BLaER1 (cell line): ENCODE data around the gene GRK5.
"Not testable (repeated sequence)": the region's sequence is repeated elsewhere in the genome, so short reads cannot be mapped to it uniquely, and the experiment has no call there.

ENCODE experiments used
- H3K27ac ChIP-seq: shearing (Covaris generic); formaldehyde crosslinking; 2 replicates; pipeline ENCODE4 v1.8.1; 2022
- H3K27me3 ChIP-seq: shearing (Covaris generic); formaldehyde crosslinking; 2 replicates; pipeline ENCODE4 v1.8.1; 2022
- H3K36me3 ChIP-seq: shearing (Covaris generic); formaldehyde crosslinking; 2 replicates; pipeline ENCODE4 v1.8.1; 2022
- H3K4me1 ChIP-seq: shearing (Covaris generic); formaldehyde crosslinking; 2 replicates; pipeline ENCODE4 v1.8.1; 2022
- H3K4me2 ChIP-seq: shearing (Covaris generic); formaldehyde crosslinking; 2 replicates; pipeline ENCODE4 v1.8.1; 2022
- H3K4me3 ChIP-seq: shearing (Covaris generic); formaldehyde crosslinking; 2 replicates; pipeline ENCODE4 v1.8.1; 2022
- H3K9ac ChIP-seq: shearing (Covaris generic); formaldehyde crosslinking; 2 replicates; pipeline ENCODE4 v1.8.1; 2022
- H3K9me3 ChIP-seq: shearing (Covaris generic); formaldehyde crosslinking; 2 replicates; pipeline ENCODE4 v1.8.1; 2022
- H4K20me1 ChIP-seq: shearing (Covaris generic); formaldehyde crosslinking; 2 replicates; pipeline ENCODE4 v1.8.1; 2022
- Cebpa-rat ChIP-seq: shearing (Covaris generic); IDR thresholded peaks from 2 replicates; pipeline ENCODE4 v1.8.1; 2022

GRK5 gene

DNA sequence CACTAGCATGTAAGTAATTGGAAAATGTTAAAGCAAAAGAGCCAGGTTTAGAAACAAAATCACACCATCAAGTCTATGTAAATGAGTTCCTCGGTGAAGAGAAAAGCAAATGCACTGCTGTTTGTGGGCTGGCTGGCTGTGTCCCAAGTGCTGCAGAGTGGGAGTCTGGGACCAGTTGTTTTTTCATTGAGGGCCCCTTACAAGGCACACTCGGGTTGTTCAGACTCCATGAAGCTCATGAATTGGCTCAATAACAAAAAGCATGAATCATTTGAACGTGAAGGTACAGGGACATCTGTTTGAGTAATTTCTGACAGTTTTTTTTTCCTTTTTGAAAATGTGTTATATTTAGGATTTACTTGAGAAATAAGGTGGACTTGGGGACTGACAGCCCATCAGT is 28.0 kb downstream of the GRK5 start:
- no peak for TF ChIP-seq Cebpa-rat
- Histone ChIP-seq H3K4me1 (peaks cover 4% of the 10 kb centered on the region; the same call in 1 of the 2 replicates), H3K4me3 (no peak overlapping the region), H3K4me2 (no peak overlapping the region), H4K20me1 (no peaks in the 10 kb centered on the region), H3K36me3 (no peaks in the 10 kb centered on the region), H3K27ac (no peak overlapping the region), H3K9me3 (peaks cover 17% of the 10 kb centered on the region), H3K9ac (no peak overlapping the region), H3K27me3 (no peaks in the 10 kb centered on the region)

DNA sequence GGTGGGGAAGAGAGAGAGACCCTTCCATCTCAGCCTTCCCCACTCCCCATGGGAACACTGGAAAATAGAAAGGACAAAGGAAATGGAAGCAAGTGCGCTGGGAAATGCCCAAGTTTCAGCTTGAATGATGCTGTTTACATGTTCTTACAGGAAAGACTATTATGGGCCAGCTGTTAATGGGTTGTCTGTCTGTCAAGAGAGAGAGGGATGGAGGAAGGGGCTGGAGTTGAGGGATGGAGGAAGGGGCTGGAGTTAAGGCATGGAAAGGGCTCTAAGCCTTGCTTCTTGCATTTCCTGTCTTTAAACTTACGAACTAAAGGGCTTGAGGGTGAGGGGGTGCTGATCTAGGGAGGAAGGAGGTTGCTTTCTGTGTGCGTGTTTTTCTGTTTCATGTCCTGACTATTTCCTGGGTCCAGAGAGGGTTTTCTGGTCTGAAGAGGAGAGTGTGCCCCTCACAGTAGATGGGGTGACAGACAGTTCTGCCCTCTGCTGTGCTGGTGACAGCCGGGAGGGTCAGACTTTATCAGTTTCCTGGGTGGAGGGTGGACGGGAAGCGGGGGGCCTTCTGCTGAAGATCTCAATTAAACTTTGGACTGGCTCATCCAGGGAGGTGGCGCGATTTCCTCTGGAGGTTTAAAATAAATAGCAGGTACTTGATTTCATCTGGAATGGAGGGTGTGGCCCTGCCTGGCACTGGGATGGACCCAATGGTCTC is 30.5 kb downstream of the GRK5 start:
- Histone ChIP-seq H4K20me1 (no peaks in the 10 kb centered on the region), H3K4me3 (no peak overlapping the region), H3K4me1 (peaks cover 4% of the 10 kb centered on the region; the same call in 1 of the 2 replicates), H3K36me3 (no peaks in the 10 kb centered on the region), H3K27ac (no peak overlapping the region), H3K4me2 (no peak overlapping the region), H3K9ac (no peak overlapping the region), H3K9me3 (peaks cover 5% of the 10 kb centered on the region), H3K27me3 (no peaks in the 10 kb centered on the region)
- TF ChIP-seq Cebpa-rat, result no peak

DNA sequence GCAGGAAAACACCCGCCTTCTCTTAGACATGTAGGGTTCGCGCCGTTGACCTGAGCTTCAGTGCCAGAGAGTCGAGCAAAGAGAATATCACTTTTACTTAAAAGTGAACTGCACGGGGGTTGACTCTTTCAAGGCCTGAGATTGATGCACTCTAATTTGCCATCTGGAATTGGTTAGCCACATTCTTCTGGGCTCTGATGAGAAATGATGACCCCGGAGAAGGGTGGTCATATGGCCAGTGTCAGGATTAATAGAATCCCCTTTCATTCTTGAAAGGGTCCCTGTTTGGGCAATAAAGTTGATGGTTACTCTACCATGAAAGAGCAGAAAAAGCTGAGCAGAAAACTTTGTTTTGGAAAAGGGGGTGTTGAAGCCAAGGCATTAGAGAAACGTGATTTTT is 31.2 kb downstream of the GRK5 start:
- Histone ChIP-seq H3K27ac (no peak overlapping the region), H3K4me3 (no peak overlapping the region), H3K9ac (no peak overlapping the region), H4K20me1 (no peaks in the 10 kb centered on the region), H3K9me3 (no peaks in the 10 kb centered on the region), H3K27me3 (no peaks in the 10 kb centered on the region), H3K4me2 (no peak overlapping the region), H3K4me1 (peaks cover 4% of the 10 kb centered on the region; the same call in 1 of the 2 replicates), H3K36me3 (no peaks in the 10 kb centered on the region)
- TF ChIP-seq Cebpa-rat, result no peak

DNA sequence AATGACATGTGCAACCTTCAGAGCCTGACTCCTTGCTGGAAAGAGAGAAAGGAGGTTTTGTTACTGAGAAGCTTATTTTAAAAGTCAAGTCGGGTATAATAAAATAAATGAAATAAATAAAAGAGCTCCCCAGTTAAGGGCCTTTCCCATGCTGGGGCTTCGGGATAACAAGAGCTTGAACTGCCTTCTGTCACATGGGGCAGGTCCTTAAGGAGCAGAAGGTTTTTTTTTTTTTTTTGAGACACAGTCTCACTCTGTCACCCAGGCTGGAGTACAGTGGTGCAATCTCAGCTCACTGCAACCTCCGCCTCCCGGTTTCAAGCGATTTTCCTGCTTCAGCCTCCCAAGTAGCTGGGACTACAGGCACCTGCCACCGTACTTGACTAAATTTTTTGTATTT is 31.6 kb downstream of the GRK5 start:
- H3K27me3 ChIP-seq, H3K36me3 ChIP-seq, H3K4me1 ChIP-seq, H3K4me2 ChIP-seq, H3K9me3 ChIP-seq, H3K4me3 ChIP-seq, H4K20me1 ChIP-seq, H3K9ac ChIP-seq, H3K27ac ChIP-seq: not testable (repeated sequence)

DNA sequence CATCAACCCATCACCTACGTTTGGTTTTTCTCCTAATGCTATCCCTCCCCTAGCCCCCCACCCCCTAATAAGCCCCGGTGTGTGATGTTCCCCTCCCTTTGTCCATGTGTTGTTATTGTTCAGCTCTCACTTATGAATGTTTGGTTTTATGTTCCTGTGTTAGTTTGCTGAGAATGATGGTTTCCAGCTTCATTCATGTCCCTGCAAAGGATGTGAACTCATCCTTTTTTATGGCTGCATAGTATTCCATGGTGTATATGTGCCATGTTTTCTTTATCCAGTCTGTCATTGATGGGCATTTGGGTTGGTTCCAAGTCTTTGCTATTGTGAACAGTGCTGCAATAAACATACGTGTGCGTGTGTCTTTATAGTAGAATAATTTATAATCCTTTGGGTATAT is 32.3 kb downstream of the GRK5 start:
- not testable (repeated sequence) for H3K36me3 ChIP-seq, H3K4me2 ChIP-seq, H3K4me1 ChIP-seq, H3K4me3 ChIP-seq, H3K27ac ChIP-seq, H3K27me3 ChIP-seq, H3K9me3 ChIP-seq, H4K20me1 ChIP-seq, H3K9ac ChIP-seq

DNA sequence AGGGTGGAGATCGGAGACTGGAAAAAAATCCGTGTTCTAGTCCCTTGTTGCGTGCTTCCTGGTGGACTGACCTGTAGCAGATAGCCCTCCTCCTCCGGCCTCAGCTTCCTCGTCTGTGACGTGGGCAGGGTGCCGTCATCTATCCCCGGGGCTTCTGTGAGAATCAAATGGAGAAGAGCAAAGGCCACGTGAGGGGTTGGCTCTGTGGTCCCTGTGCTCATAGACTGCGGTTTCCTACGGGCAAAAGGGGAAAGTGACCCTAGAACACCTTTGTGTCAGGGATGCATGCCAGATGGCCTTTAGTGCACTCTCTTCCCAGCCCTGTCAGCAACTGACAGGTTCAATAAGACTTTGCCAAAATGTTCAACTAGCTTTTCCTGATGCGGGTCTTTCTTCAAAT is 33.7 kb downstream of the GRK5 start:
- Histone ChIP-seq H3K27me3 (no peaks in the 10 kb centered on the region), H3K36me3 (no peaks in the 10 kb centered on the region), H3K9ac (no peak overlapping the region), H3K27ac (no peak overlapping the region), H3K4me2 (no peak overlapping the region), H3K4me3 (no peak overlapping the region), H3K9me3 (no peaks in the 10 kb centered on the region), H4K20me1 (no peaks in the 10 kb centered on the region), H3K4me1 (peaks cover 4% of the 10 kb centered on the region; the same call in 1 of the 2 replicates)
- TF ChIP-seq Cebpa-rat, result no peak

DNA sequence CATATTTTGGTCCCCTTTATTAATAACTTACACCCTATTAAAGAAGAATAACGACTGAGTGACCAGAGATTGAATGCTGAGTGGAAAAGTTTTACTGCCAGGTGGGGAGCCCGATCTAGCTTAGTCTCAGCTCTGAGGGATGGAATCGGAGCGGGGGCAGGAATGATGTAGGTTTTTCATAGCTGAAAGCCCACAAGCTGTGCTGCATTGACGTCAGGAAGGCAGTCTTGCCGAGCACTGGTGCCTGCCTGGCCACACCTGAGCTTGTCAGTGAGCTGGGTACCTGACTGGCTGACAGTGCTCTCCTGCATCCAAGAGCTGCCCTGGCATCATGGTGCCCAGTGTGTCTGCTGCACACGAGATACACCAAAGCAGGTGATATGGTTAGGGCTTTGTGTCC is 34.8 kb downstream of the GRK5 start:
- Histone ChIP-seq H3K4me3 (no peak overlapping the region), H3K27ac (no peak overlapping the region), H3K27me3 (no peaks in the 10 kb centered on the region), H3K36me3 (no peaks in the 10 kb centered on the region), H3K9ac (no peak overlapping the region), H4K20me1 (no peaks in the 10 kb centered on the region), H3K4me1 (peaks cover 4% of the 10 kb centered on the region; the same call in 1 of the 2 replicates), H3K4me2 (no peak overlapping the region), H3K9me3 (no peaks in the 10 kb centered on the region)
- no peak for TF ChIP-seq Cebpa-rat

DNA sequence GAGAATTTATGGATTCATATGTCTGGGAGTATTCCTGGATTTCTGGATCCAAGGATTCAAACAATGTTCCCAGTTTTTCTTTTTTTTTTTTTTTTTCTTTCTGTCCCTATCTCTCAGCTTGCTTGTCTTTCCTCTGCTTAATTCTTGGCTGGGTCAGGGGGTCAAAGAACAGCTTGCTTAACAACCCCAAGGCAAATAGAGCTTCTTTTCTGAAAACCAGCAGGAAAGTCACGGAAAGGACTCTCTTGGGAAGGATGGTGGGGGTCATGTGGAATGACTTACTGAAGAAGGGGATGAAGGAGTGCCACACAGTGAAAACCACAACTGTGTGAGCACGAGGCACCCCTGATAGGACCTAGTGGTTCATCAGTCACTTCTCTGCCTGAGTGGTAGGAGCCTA is 36.1 kb downstream of the GRK5 start:
- Histone ChIP-seq H3K27me3 (no peaks in the 10 kb centered on the region), H3K4me1 (no peaks in the 10 kb centered on the region), H3K9me3 (no peaks in the 10 kb centered on the region), H3K4me3 (no peak overlapping the region), H3K36me3 (no peaks in the 10 kb centered on the region), H4K20me1 (no peaks in the 10 kb centered on the region), H3K27ac (no peak overlapping the region), H3K9ac (no peak overlapping the region), H3K4me2 (no peak overlapping the region)
- no peak for TF ChIP-seq Cebpa-rat

DNA sequence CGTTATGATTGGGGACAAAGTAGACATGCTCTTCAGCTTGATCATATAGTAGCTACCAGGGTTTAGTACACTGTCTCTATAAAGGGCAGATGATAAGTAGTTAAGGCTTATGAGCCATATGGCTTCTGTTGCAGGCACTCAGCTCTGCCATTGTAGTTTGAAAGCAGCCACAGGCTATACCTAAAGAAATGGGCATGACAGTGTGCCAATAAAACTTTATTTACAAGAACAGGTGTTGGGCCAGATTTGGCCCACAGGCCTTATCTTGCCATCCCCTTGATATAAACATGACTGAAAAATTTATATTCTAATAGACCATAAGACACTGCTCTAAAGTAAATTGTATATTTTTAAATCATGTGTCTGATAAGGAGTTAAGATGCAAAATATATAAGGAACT is 36.6 kb downstream of the GRK5 start:
- no peak for TF ChIP-seq Cebpa-rat
- no peaks in the 10 kb centered on the region for H3K27me3 ChIP-seq
- H3K27ac ChIP-seq, result no peak overlapping the region
- no peaks in the 10 kb centered on the region for H4K20me1 ChIP-seq
- no peak overlapping the region for H3K4me2 ChIP-seq
- no peak overlapping the region for H3K9ac ChIP-seq
- no peaks in the 10 kb centered on the region for H3K36me3 ChIP-seq
- H3K4me1 ChIP-seq, result no peaks in the 10 kb centered on the region
- H3K4me3 ChIP-seq, result no peak overlapping the region
- no peaks in the 10 kb centered on the region for H3K9me3 ChIP-seq

DNA sequence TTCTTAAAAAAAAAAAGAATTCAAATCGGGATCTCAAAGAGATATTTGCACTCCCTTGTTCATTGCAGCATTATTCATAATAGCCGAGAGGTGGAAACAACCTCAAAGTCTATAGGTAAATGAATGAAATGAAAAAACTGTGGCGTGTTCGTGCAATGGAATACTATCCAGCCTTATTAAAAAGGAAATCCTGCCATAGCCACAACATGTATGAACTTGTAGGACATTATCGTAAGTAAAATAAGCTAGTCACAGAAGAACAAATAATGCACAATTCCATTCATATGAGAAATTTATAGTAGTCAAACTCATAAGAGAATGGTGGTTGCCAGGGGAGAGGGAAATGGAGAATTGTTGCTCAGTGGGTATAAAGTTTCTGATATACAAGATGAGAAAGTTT is 37.9 kb downstream of the GRK5 start:
- Histone ChIP-seq H3K4me3 (no peak overlapping the region), H3K27me3 (no peaks in the 10 kb centered on the region), H3K4me1 (no peaks in the 10 kb centered on the region), H3K27ac (no peak overlapping the region), H3K36me3 (no peaks in the 10 kb centered on the region), H3K9me3 (no peaks in the 10 kb centered on the region), H3K9ac (no peak overlapping the region), H3K4me2 (no peak overlapping the region), H4K20me1 (no peaks in the 10 kb centered on the region)
- no peak for TF ChIP-seq Cebpa-rat
